ENCODE data around the gene ATP6V0A4.

ATP6V0A4 gene

DNA sequence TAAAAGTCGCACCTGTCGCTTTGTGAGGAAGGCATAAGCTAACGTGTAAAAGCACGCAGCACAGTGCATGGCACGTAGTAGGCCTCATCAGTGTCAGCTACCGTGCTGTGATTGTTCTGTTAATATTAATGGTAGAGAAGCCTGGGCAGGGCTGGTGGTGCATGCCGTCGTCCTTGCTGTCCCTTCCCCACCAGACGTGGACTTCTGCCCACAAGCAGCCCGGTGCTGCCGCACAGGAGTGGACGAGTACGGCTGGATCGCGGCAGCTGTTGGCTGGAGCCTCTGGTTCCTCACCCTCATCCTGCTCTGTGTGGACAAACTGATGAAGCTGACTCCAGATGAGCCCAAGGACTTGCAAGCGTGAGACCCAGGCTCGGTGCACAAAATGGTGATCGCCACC, 4.7 kb upstream of the ATP6V0A4 start:
- Histone ChIP-seq H3K4me3 (ENCODE audit: low read depth in 1 of 2, low read length in 2 of 2) (no peak overlapping the region), H3K27me3 (ENCODE audit: insufficient read depth, low read length, poor library complexity) (no peaks in the 10 kb centered on the region), H3K9ac (ENCODE audit: low read depth, low read length) (no peak overlapping the region), H3K27ac (ENCODE audit: low read length) (no peak overlapping the region), H2AFZ (ENCODE audit: low read depth, low read length) (no peak overlapping the region), H3K36me3 (ENCODE audit: insufficient read depth, low read length) (no peaks in the 10 kb centered on the region), H3K9me3 (ENCODE audit: insufficient read depth, low read length, severe bottlenecking) (no peaks in the 10 kb centered on the region), H3K79me2 (ENCODE audit: insufficient read depth, low read length) (no peaks in the 10 kb centered on the region), H4K20me1 (ENCODE audit: insufficient read depth, low read length) (no peaks in the 10 kb centered on the region), H3K4me1 (ENCODE audit: insufficient read depth, low read length) (no peaks in the 10 kb centered on the region), H3K4me2 (ENCODE audit: insufficient read depth, low read length) (no peak overlapping the region)
- DNase-seq (no peak), ATAC-seq (ENCODE audit: insufficient read depth, low read depth) (no peak)
- TF ChIP-seq EZH2 (IDR thresholded peaks at IDR 0.05; ENCODE audit: borderline replicate concordance, low read depth, low read length, severe bottlenecking) = no peak
- TF ChIP-seq, protein P1, sequence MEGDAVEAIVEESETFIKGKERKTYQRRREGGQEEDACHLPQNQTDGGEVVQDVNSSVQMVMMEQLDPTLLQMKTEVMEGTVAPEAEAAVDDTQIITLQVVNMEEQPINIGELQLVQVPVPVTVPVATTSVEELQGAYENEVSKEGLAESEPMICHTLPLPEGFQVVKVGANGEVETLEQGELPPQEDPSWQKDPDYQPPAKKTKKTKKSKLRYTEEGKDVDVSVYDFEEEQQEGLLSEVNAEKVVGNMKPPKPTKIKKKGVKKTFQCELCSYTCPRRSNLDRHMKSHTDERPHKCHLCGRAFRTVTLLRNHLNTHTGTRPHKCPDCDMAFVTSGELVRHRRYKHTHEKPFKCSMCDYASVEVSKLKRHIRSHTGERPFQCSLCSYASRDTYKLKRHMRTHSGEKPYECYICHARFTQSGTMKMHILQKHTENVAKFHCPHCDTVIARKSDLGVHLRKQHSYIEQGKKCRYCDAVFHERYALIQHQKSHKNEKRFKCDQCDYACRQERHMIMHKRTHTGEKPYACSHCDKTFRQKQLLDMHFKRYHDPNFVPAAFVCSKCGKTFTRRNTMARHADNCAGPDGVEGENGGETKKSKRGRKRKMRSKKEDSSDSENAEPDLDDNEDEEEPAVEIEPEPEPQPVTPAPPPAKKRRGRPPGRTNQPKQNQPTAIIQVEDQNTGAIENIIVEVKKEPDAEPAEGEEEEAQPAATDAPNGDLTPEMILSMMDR (IDR thresholded peaks at IDR 0.05; ENCODE audit: borderline replicate concordance, extremely low read depth, low read length, poor library complexity, severe bottlenecking) = no peak

DNA sequence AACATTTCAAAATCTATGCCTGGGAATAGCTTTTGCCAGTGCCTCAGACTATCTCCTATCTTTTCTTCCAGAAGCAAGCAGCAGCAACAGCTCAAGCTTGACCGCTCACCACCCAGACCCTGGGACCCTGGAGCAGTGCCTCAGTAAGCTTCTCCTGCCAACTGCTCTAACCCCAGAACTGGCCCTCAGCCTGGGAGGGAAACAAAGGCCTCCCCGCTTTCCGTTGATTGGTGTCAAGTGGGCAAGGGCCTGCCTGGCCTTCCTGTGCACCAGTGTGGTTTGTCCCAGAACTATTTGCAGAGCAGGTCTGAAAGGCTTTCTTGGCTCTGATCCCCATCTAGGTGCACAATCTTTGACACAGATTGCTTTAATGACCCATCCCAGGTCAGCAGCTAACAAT, 3.3 kb upstream of the ATP6V0A4 start:
- H3K79me2 ChIP-seq (ENCODE audit: insufficient read depth, low read length) = no peaks in the 10 kb centered on the region
- ATAC-seq (ENCODE audit: insufficient read depth, low read depth) (no peak), DNase-seq (no peak)
- no peak overlapping the region for H3K4me2 ChIP-seq (ENCODE audit: insufficient read depth, low read length)
- no peaks in the 10 kb centered on the region for H3K9me3 ChIP-seq (ENCODE audit: insufficient read depth, low read length, severe bottlenecking)
- TF ChIP-seq, protein P1 (IDR thresholded peaks at IDR 0.05; ENCODE audit: borderline replicate concordance, extremely low read depth, low read length, poor library complexity, severe bottlenecking) = no peak
- TF ChIP-seq EZH2 (IDR thresholded peaks at IDR 0.05; ENCODE audit: borderline replicate concordance, low read depth, low read length, severe bottlenecking) = no peak
- no peaks in the 10 kb centered on the region for H3K27me3 ChIP-seq (ENCODE audit: insufficient read depth, low read length, poor library complexity)
- no peaks in the 10 kb centered on the region for H3K36me3 ChIP-seq (ENCODE audit: insufficient read depth, low read length)
- H3K4me3 ChIP-seq (ENCODE audit: low read depth in 1 of 2, low read length in 2 of 2) = no peak overlapping the region
- no peak overlapping the region for H3K9ac ChIP-seq (ENCODE audit: low read depth, low read length)
- no peaks in the 10 kb centered on the region for H3K4me1 ChIP-seq (ENCODE audit: insufficient read depth, low read length)
- H4K20me1 ChIP-seq (ENCODE audit: insufficient read depth, low read length) = no peaks in the 10 kb centered on the region
- H2AFZ ChIP-seq (ENCODE audit: low read depth, low read length) = no peak overlapping the region
- no peak overlapping the region for H3K27ac ChIP-seq (ENCODE audit: low read length)

DNA sequence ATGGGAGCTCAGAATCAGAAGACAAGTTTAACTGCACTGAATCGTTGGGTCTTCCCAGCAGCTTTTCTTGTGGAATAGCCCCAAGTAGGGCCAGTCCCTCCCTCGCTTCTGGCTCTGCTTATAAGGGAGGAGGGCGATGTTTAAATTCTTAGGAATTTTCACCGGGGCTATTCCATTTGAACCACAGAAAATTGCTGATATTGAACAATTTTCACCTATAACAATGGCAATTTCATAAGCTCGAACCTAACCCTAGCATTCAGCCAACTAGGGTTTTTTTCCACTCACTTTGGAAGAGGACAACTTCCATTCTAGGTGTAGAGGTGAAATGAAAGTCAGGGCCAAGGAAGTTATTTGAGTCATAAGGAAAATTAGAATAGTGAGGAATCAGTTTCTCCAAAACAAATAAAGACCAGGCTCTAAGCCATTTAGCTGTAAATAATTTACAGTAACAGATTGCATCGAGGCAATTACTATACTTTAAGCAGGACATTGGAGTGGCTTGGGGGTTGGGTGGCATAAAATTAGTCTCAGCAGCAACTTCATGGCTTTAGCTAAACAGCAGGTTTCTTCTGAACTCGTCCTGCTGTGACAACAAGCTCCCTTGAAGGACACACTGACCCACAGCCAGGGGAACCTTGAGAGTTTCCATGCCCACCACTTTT, 1.5 kb upstream of the ATP6V0A4 start:
- Histone ChIP-seq H3K4me2 (ENCODE audit: insufficient read depth, low read length) (no peak overlapping the region), H3K4me3 (ENCODE audit: low read depth in 1 of 2, low read length in 2 of 2) (no peak overlapping the region), H3K27ac (ENCODE audit: low read length) (no peak overlapping the region), H2AFZ (ENCODE audit: low read depth, low read length) (no peak overlapping the region), H3K27me3 (ENCODE audit: insufficient read depth, low read length, poor library complexity) (no peaks in the 10 kb centered on the region), H3K36me3 (ENCODE audit: insufficient read depth, low read length) (no peaks in the 10 kb centered on the region), H3K79me2 (ENCODE audit: insufficient read depth, low read length) (no peaks in the 10 kb centered on the region), H3K9ac (ENCODE audit: low read depth, low read length) (no peak overlapping the region), H3K4me1 (ENCODE audit: insufficient read depth, low read length) (no peaks in the 10 kb centered on the region), H4K20me1 (ENCODE audit: insufficient read depth, low read length) (no peaks in the 10 kb centered on the region), H3K9me3 (ENCODE audit: insufficient read depth, low read length, severe bottlenecking) (no peaks in the 10 kb centered on the region)
- DNase-seq = no peak
- TF ChIP-seq, protein P1 (IDR thresholded peaks at IDR 0.05; ENCODE audit: borderline replicate concordance, extremely low read depth, low read length, poor library complexity, severe bottlenecking) = no peak
- TF ChIP-seq EZH2 (IDR thresholded peaks at IDR 0.05; ENCODE audit: borderline replicate concordance, low read depth, low read length, severe bottlenecking) = no peak
- no peak for ATAC-seq (ENCODE audit: insufficient read depth, low read depth)
